Cardiac muscle cell (in vitro differentiated cells and primary cell): Measurements from ENCODE around the gene SUDS3. TPM values are rescaled to one million over a fixed set of nuclear protein-coding genes. Genes with fewer than 3 reads are reported as not detected.
A peak's percentile ranks its signal among the peaks of the same experiment; 100 is the strongest.

Experiments used
- DNase-seq, 2 donors: peaks; one replicate each; pipeline versions ENCODE4 v3.0.0 to v3.0.0-alpha.2; 2010 to 2017; ENCODE audit warnings: low read depth in 1 of 2, low spot score in 1 of 2
- H3K27ac ChIP-seq: fragments of 200-600 bp; sonication (generic); 2 replicates; pipeline ENCODE4 v1.5.1; 2016
- H3K27me3 ChIP-seq: fragments of 200-600 bp; sonication (generic); 2 replicates; pipeline ENCODE4 v1.6.0; 2016; ENCODE audit warnings: control low read depth
- H3K36me3 ChIP-seq: fragments of 200-600 bp; sonication (generic); 2 replicates; pipeline ENCODE4 v1.5.1; 2016; ENCODE audit warnings: control low read depth
- H3K4me1 ChIP-seq: fragments of 200-600 bp; sonication (generic); 2 replicates; pipeline ENCODE4 v1.8.1; 2017; ENCODE audit warnings: low read depth, mild to moderate bottlenecking, mixed run types
- H3K4me3 ChIP-seq: fragments of 200-600 bp; sonication (generic); 2 replicates; pipeline ENCODE4 v1.5.1; 2016; ENCODE audit warnings: mild to moderate bottlenecking
- H3K9me3 ChIP-seq: fragments of 200-600 bp; sonication (generic); 2 replicates; pipeline ENCODE4 v1.5.1; 2017; ENCODE audit warnings: low read depth, mild to moderate bottlenecking, control low read depth
- CTCF ChIP-seq: IDR thresholded peaks from 2 replicates; pipeline ENCODE4 v1.5.1; 2012; ENCODE audit warnings: low read depth, mild to moderate bottlenecking, low read length
- polyA plus RNA-seq: library from polyadenylated mRNA; unstranded; fragments of >200 nt; fragmentation: Nextera tagmentation; extraction: Ambion mirVana; gene quantifications from 2 replicates; pipeline ENCODE4 v1.2.1, GENCODE V29; 2016
- total RNA-seq: library from RNA; depleted of rRNA; stranded (reverse); fragments of >200 nt; gene quantifications from 2 replicates; pipeline ENCODE4 v1.2.3, GENCODE V29; 2016

SUDS3 gene
- total and polyA plus RNA-seq, 2 experiments from 2014 or later, result 33.8 to 44.7 TPM

DNA sequence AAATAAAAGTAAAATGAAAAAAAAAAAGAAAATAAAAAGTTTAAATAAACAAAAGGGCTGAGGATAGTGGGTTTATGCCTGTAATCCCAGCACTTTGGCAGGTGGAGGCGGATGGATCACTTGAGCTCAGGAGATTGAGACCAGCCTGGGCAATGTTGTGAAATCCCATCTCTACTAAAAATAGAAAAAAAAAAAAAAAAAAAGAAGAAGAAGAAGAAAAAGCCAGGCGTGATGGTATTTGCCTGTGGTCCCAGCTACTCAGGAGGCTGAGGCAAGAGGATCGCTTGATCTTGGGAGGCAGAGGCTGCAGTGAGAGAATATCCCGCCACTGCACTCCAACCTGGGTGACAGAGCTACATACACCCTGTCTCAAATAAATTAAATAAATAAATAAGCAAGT is 7.5 kb upstream of the SUDS3 start:
- H3K4me3 ChIP-seq, result no peak overlapping the region
- no peaks in the 10 kb centered on the region for H3K36me3 ChIP-seq
- H3K27ac ChIP-seq, result no peak overlapping the region
- no peaks in the 10 kb centered on the region for H3K9me3 ChIP-seq
- peaks cover 3% of the 10 kb centered on the region for H3K4me1 ChIP-seq
- DNase-seq, result no peak
- no peaks in the 10 kb centered on the region for H3K27me3 ChIP-seq
- TF ChIP-seq CTCF, result no peak

GRCh38 chr12:118370601-118371000 is 5.8 kb upstream of the SUDS3 start:
- Histone ChIP-seq H3K4me3 (peak overlapping the region; percentile 54), H3K27ac (no peak overlapping the region), H3K4me1 (peaks cover 5% of the 10 kb centered on the region), H3K36me3 (no peaks in the 10 kb centered on the region), H3K9me3 (no peaks in the 10 kb centered on the region), H3K27me3 (no peaks in the 10 kb centered on the region)
- DNase-seq, result no peak
- TF ChIP-seq CTCF, result no peak

DNA sequence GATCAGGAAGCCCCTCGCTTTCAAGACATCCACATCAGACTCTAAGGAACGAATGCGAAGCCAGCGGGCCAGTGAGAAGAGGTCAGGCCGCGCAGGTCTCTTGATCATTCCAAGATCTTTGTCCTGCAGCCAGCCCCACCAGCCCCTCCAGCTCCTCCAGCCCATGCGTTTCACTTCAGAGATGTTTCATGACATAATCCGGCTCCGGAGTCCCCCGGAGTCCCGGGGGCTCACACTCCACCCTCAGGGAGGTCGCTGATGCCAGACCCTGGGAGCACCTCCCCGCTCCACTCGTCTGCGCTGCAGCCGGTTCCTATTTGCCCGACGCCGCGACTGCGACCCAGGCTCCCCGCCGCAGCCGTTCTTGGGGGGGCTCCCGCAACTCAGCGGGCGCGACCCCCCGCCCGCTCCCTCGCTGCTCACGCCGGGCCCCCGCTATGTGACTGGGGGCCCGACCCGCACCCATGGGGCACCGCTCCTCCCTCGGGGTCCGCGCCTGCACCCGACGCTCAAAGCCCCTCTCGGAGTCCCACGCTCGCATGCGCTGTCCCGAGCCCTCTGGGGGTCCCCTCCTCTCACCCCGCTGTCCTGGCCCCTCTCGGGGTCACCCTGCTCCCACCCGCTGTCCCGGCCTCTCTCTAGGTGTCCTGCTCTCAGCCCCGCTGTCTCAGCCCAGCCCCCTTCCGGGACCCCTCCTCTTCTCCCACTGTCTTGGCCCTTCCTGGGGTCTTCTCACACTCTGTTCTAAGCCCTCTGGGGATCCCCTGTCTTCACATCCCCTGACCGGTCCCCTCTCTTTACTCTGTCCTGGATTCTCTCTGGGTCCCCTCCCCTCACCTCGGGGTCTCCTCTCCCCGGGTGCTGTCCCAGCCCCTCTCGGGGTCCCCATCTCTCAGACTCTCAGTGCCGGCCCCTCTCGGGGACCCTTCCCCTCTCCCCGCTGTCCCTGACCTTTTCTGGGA is 4.8 kb upstream of the SUDS3 start:
- H3K9me3 ChIP-seq, result no peaks in the 10 kb centered on the region
- H3K4me3 ChIP-seq, result peak overlapping the region; percentile 54
- DNase-seq, result peak in 1 of 2 donors; percentile 41
- H3K4me1 ChIP-seq, result peaks cover 8% of the 10 kb centered on the region
- H3K36me3 ChIP-seq, result no peaks in the 10 kb centered on the region
- H3K27ac ChIP-seq, result no peak overlapping the region
- no peaks in the 10 kb centered on the region for H3K27me3 ChIP-seq
- no peak for TF ChIP-seq CTCF

GRCh38 chr12:118372541-118373495 is 3.5 kb upstream of the SUDS3 start, which contains the start of gene TAOK3:
Gene TAOK3, minus strand, starts transcription at chr12:118372907. Its CDS starts 117,340 bp downstream, at chr12:118255567.
- DNase-seq, result peak; percentile 99
- no peaks in the 10 kb centered on the region for H3K36me3 ChIP-seq
- TF ChIP-seq CTCF, result no peak
- H3K4me3 ChIP-seq, result peak within 1 kb of the TSS; percentile 65
- peak within 1 kb of the TSS; percentile 61 for H3K27ac ChIP-seq
- H3K4me1 ChIP-seq, result peaks cover 15% of the 10 kb centered on the region
- H3K27me3 ChIP-seq, result no peaks in the 10 kb centered on the region
- H3K9me3 ChIP-seq, result no peaks in the 10 kb centered on the region

GRCh38 chr12:118373616-118374015 is 2.7 kb upstream of the SUDS3 start:
- no peak for DNase-seq
- peak overlapping the region; percentile 65 for H3K4me3 ChIP-seq
- no peak for TF ChIP-seq CTCF

More at GRCh38 chr12:118373616-118374015, 2.7 kb upstream of the SUDS3 start:
- H3K4me1 ChIP-seq, result peaks cover 15% of the 10 kb centered on the region
- no peaks in the 10 kb centered on the region for H3K36me3 ChIP-seq
- no peaks in the 10 kb centered on the region for H3K27me3 ChIP-seq
- no peaks in the 10 kb centered on the region for H3K9me3 ChIP-seq
- peak overlapping the region; percentile 61 for H3K27ac ChIP-seq
